ENCODE data around the gene HOXC10. TPM values are rescaled to one million over a fixed set of nuclear protein-coding genes. Genes with fewer than 3 reads are reported as not detected.

Gene HOXC10
- total and polyA plus RNA-seq, 2 donors (not counting 3 experiments of a cell fraction or from before 2014, with no cell fraction given) = 0.18 TPM; not detected in 1

GRCh38 chr12:54019091-54019811 is 34.3 kb downstream of the HOXC10 start:
- TF ChIP-seq CTCF (IDR thresholded peaks at IDR 0.05; ENCODE audit: extremely low read depth in 1 of 2, insufficient read depth in 1 of 2, low read depth in 1 of 2, low read length in 2 of 2) = no peak
- peak; percentile 3 for TF ChIP-seq EZH2 (IDR thresholded peaks at IDR 0.05; ENCODE audit: borderline replicate concordance, low read depth, low read length, severe bottlenecking)
- H3K9ac ChIP-seq (replicated peaks; ENCODE audit: extremely low read depth, insufficient read depth, low read length) = no peak overlapping the region
- no peaks in the 10 kb centered on the region for H3K9me1 ChIP-seq (replicated peaks; ENCODE audit: control insufficient read depth, extremely low read depth, insufficient read depth, low read length)
- peaks cover 3% of the 10 kb centered on the region for H3K4me1 ChIP-seq (ENCODE audit: control insufficient read depth, extremely low read depth, insufficient read depth, low read length)
- no peaks in the 10 kb centered on the region for H3K9me3 ChIP-seq (replicated peaks; ENCODE audit: control insufficient read depth, insufficient read depth, low read length)
- H3K79me2 ChIP-seq (ENCODE audit: control insufficient read depth, insufficient read depth, low read length) = no peaks in the 10 kb centered on the region
- ChIA-PET CTCF (interaction anchor here (4.3 kb wide), 1 partner anchor 13 kb away, joined by 36 read pairs; no protein-coding TSS in a partner anchor), POLR2A (no interaction called here)
- no peak overlapping the region for H3K4me2 ChIP-seq (ENCODE audit: insufficient read depth, low read length)
- FAIRE-seq (no peak), DNase-seq (ENCODE audit: low read depth, low spot score) (no peak)
- no peak overlapping the region for H3K4me3 ChIP-seq (replicated peaks in 1 of 3; ENCODE audit: insufficient read depth in 1 of 3, low read depth in 1 of 3, low read length in 3 of 3)
- no peaks in the 10 kb centered on the region for H3K36me3 ChIP-seq (ENCODE audit: control insufficient read depth in 2 of 2, extremely low read depth in 1 of 2, insufficient read depth in 2 of 2, low read length in 2 of 2)
- H3K27ac ChIP-seq (ENCODE audit: insufficient read depth, low read depth, low read length) = no peak overlapping the region
- no peaks in the 10 kb centered on the region for H4K20me1 ChIP-seq (replicated peaks; ENCODE audit: control insufficient read depth, extremely low read depth, insufficient read depth, low read length)
- intact Hi-C loops (cut with micrococcal nuclease) (no loop called here), dilution Hi-C loops (cut with MboI; ENCODE audit: extremely low pct_ligation_motif_present, low sequenced_read_pairs) (no loop called here)
- peaks cover 85 to 93% of the 10 kb centered on the region in 2 experiments for H3K27me3 ChIP-seq (ENCODE audit: control insufficient read depth in 2 of 2, insufficient read depth in 2 of 2, low read length in 2 of 2)
- H2AFZ ChIP-seq (ENCODE audit: low read depth, low read length) = no peak overlapping the region
- no TSS peak for BruUV-seq (replicated peaks)

- TF ChIP-seq POLR2A (IDR thresholded peaks at IDR 0.05; ENCODE audit: low read depth, low read length) = no peak
- no peak for TF ChIP-seq GATA2 (IDR thresholded peaks at IDR 0.05; ENCODE audit: insufficient read depth, insufficient read length, low read depth, low read length)
- no peak for TF ChIP-seq JUN (IDR thresholded peaks at IDR 0.05; ENCODE audit: borderline replicate concordance, insufficient read depth, insufficient read length, low read depth)
- no peak for TF ChIP-seq POLR2AphosphoS5 (IDR thresholded peaks at IDR 0.05; ENCODE audit: insufficient read depth, low read depth, low read length)
- no peak for TF ChIP-seq MYC (IDR thresholded peaks at IDR 0.05; ENCODE audit: low read depth, low read length)
- no peak for TF ChIP-seq CTCF (IDR thresholded peaks at IDR 0.05; ENCODE audit: extremely low read depth in 1 of 2, insufficient read depth in 1 of 2, low read depth in 1 of 2, low read length in 2 of 2)
- TF ChIP-seq MAX (IDR thresholded peaks at IDR 0.05; ENCODE audit: insufficient read depth, insufficient read length) = no peak
- no peak for TF ChIP-seq EZH2 (IDR thresholded peaks at IDR 0.05; ENCODE audit: borderline replicate concordance, low read depth, low read length, severe bottlenecking)
- no peak for TF ChIP-seq FOS (IDR thresholded peaks at IDR 0.05; ENCODE audit: borderline replicate concordance, insufficient read depth, low read length)
- Histone ChIP-seq H2AFZ (ENCODE audit: low read depth, low read length) (no peak overlapping the region), H3K9me3 (replicated peaks; ENCODE audit: control insufficient read depth, insufficient read depth, low read length) (no peaks in the 10 kb centered on the region), H3K9me1 (replicated peaks; ENCODE audit: control insufficient read depth, extremely low read depth, insufficient read depth, low read length) (no peaks in the 10 kb centered on the region), H3K4me2 (ENCODE audit: insufficient read depth, low read length) (no peak overlapping the region), H3K4me1 (ENCODE audit: control insufficient read depth, extremely low read depth, insufficient read depth, low read length) (peaks cover 3% of the 10 kb centered on the region), H4K20me1 (replicated peaks; ENCODE audit: control insufficient read depth, extremely low read depth, insufficient read depth, low read length) (no peaks in the 10 kb centered on the region), H3K27me3 (ENCODE audit: control insufficient read depth in 2 of 2, insufficient read depth in 2 of 2, low read length in 2 of 2) (peaks cover 85 to 93% of the 10 kb centered on the region in 2 experiments), H3K27ac (ENCODE audit: insufficient read depth, low read depth, low read length) (no peak overlapping the region), H3K36me3 (ENCODE audit: control insufficient read depth in 2 of 2, extremely low read depth in 1 of 2, insufficient read depth in 2 of 2, low read length in 2 of 2) (no peaks in the 10 kb centered on the region), H3K79me2 (ENCODE audit: control insufficient read depth, insufficient read depth, low read length) (no peaks in the 10 kb centered on the region), H3K9ac (replicated peaks; ENCODE audit: extremely low read depth, insufficient read depth, low read length) (no peak overlapping the region), H3K4me3 (replicated peaks in 1 of 3; ENCODE audit: insufficient read depth in 1 of 3, low read depth in 1 of 3, low read length in 3 of 3) (no peak overlapping the region)
- ChIA-PET POLR2A (no interaction called here), CTCF (interaction anchor here (2.6 kb wide), 1 partner anchor 13 kb away, joined by 9 read pairs; the partner anchor contains the start of gene HOXC5)
- dilution Hi-C loops (cut with MboI; ENCODE audit: extremely low pct_ligation_motif_present, low sequenced_read_pairs) (no loop called here), intact Hi-C loops (cut with micrococcal nuclease) (no loop called here)
- DNase-seq (ENCODE audit: low read depth, low spot score) = no peak
- no TSS peak for BruUV-seq (replicated peaks)
- FAIRE-seq = no peak
Measured at GRCh38 chr12:54019924-54020590, 35.1 kb downstream of the HOXC10 start.

Data from endothelial cell of umbilical vein (primary cell).